B cell (primary cell): Measurements from ENCODE around the gene CAMKK2. TPM values are rescaled to one million over a fixed set of nuclear protein-coding genes. Genes with fewer than 3 reads are reported as not detected.

ENCODE experiments used
- ATAC-seq: fragments of 200-7000 bp; cut with Tn5 transposase; one replicate; pipeline ENCODE4 v1.10.0; 2021; ENCODE audit warnings: low read depth, mild to moderate bottlenecking, moderate number of reproducible peaks, moderate library complexity
- CTCF ChIA-PET: fragments of 350-600 bp; sonication (Branson Sonifier 250); formaldehyde crosslinking; loops from one replicate; lab custom pipeline; 2021; ENCODE audit warnings: antibody characterized with exemption, inconsistent platforms; lab: Charles Lee
- POLR2A ChIA-PET: fragments of 350-600 bp; sonication (Branson Sonifier 250); formaldehyde crosslinking; loops from one replicate; lab custom pipeline; 2021; ENCODE audit warnings: antibody characterized with exemption; lab: Charles Lee
- DNase-seq: peaks from one replicate; pipeline ENCODE4 v3.0.0; 2013
- H2AFZ ChIP-seq: 2 replicates; pipeline ENCODE4 v1.6.1; 2012; ENCODE audit warnings: mild to moderate bottlenecking, low read depth, low read length; ENCODE audit not compliant: insufficient read depth, poor library complexity, severe bottlenecking
- H3K27ac ChIP-seq, 2 donors: 1 replicate in 1 of 2; 2 replicates in 1 of 2; pipeline ENCODE4 v1.5.1; 2012 to 2013; ENCODE audit warnings: low read length in 2 of 2, mild to moderate bottlenecking in 2 of 2, moderate library complexity in 1 of 2
- H3K27me3 ChIP-seq, 4 experiments: fragments of 200-600 bp in 1 of 4; sonication (generic) in 1 of 4; replicated peaks in 1 of 4; 1 replicate in 2 of 4; 2 replicates in 2 of 4; pipeline versions ENCODE4 v1.6.1 to v1.7.0; 2013 to 2016; ENCODE audit warnings: low read length in 3 of 4, mild to moderate bottlenecking in 2 of 4, mixed read lengths in 1 of 4, moderate library complexity in 1 of 4; ENCODE audit not compliant: insufficient read depth in 4 of 4, control insufficient read depth in 3 of 4; ENCODE audit errors: control extremely low read depth in 1 of 4
- H3K36me3 ChIP-seq, 2 experiments: replicated peaks in 1 of 2; 1 replicate in 1 of 2; 2 replicates in 1 of 2; pipeline versions ENCODE4 v1.6.1 to v1.7.1; 2013; ENCODE audit warnings: low read length in 1 of 2; ENCODE audit not compliant: insufficient read depth in 2 of 2, control insufficient read depth in 1 of 2; ENCODE audit errors: control extremely low read depth in 1 of 2, extremely low read depth in 1 of 2
- H3K4me1 ChIP-seq, 2 donors: fragments of 200-600 bp in 1 of 2; sonication (generic) in 1 of 2; 1 replicate in 1 of 2; 2 replicates in 1 of 2; pipeline versions ENCODE4 v1.5.1 to v1.6.1; 2013 to 2017; ENCODE audit warnings: low read length in 2 of 2; ENCODE audit not compliant: control insufficient read depth in 2 of 2, insufficient read depth in 2 of 2
- H3K4me2 ChIP-seq: replicated peaks from 2 replicates; pipeline ENCODE3; 2012; ENCODE audit warnings: mild to moderate bottlenecking, low read depth, low read length; ENCODE audit not compliant: poor library complexity, severe bottlenecking
- H3K4me3 ChIP-seq, 5 experiments: fragments of 200-600 bp in 1 of 5; sonication (generic) in 1 of 5; 1 replicate in 3 of 5; 2 replicates in 2 of 5; pipeline versions ENCODE4 v1.5.1 to v1.7.0; 2011 to 2016; ENCODE audit warnings: low read length in 4 of 5, mild to moderate bottlenecking in 4 of 5, low read depth in 2 of 5, control low read depth in 1 of 5, moderate library complexity in 1 of 5; ENCODE audit not compliant: insufficient read depth in 1 of 5; ENCODE audit errors: control extremely low read depth in 1 of 5, extremely low read depth in 1 of 5
- H3K79me2 ChIP-seq: fragments of 200-600 bp; sonication (generic); one replicate; pipeline ENCODE4 v1.6.0; 2016; ENCODE audit warnings: low read length; ENCODE audit not compliant: control insufficient read depth, insufficient read depth
- H3K9ac ChIP-seq: fragments of 200-600 bp; sonication (generic); 2 replicates; pipeline ENCODE4 v1.6.1; 2017; ENCODE audit warnings: mild to moderate bottlenecking, low read length, moderate library complexity
- H3K9me3 ChIP-seq, 3 donors: one replicate each; pipeline versions ENCODE4 v1.6.1 to v1.7.1; 2013; ENCODE audit warnings: low read length in 2 of 3; ENCODE audit not compliant: control insufficient read depth in 2 of 3, insufficient read depth in 1 of 3; ENCODE audit errors: control extremely low read depth in 1 of 3
- H4K20me1 ChIP-seq: 2 replicates; pipeline ENCODE4 v1.6.0; 2012; ENCODE audit warnings: mild to moderate bottlenecking, low read length; ENCODE audit not compliant: insufficient read depth, control insufficient read depth, poor library complexity, severe bottlenecking
- H3K27ac Mint-ChIP-seq: one replicate; pipeline ENCODE4 v1.8.0; 2021; ENCODE audit warnings: mixed read lengths
- H3K27me3 Mint-ChIP-seq: one replicate; pipeline ENCODE4 v1.8.0; 2021; ENCODE audit warnings: mixed read lengths
- H3K4me1 Mint-ChIP-seq: one replicate; pipeline ENCODE4 v1.8.0; 2021; ENCODE audit warnings: mixed read lengths
- H3K4me3 Mint-ChIP-seq: one replicate; pipeline ENCODE4 v1.8.0; 2021; ENCODE audit warnings: mixed read lengths
- H3K9me3 Mint-ChIP-seq: one replicate; pipeline ENCODE4 v1.8.0; 2022; ENCODE audit warnings: mixed read lengths; ENCODE audit not compliant: insufficient read depth
- CTCF ChIP-seq: fragments of 200-600 bp; IDR thresholded peaks from one replicate; pipeline ENCODE4 v1.8.0; 2022; ENCODE audit warnings: antibody characterized with exemption, mild to moderate bottlenecking
- EZH2 ChIP-seq: IDR thresholded peaks from 2 replicates; pipeline ENCODE4 v1.6.1; 2012; ENCODE audit warnings: borderline replicate concordance, low read depth, mild to moderate bottlenecking, moderate library complexity, low read length; ENCODE audit not compliant: insufficient read depth, poor library complexity, severe bottlenecking
- WGBS: methylation state at CpG from one replicate; pipeline ENCODE4 v1.1.5; 2013; ENCODE audit warnings: missing lambda C conversion rate; ENCODE audit not compliant: insufficient coverage; 5-methylcytosine and 5-hydroxymethylcytosine counted together
- intact Hi-C: fragments of 100-400 bp; cut with micrococcal nuclease; formaldehyde crosslinking; loops from one replicate; pipeline ENCODE4 v1.10.0; 2022
- polyA plus RNA-seq: library from polyadenylated mRNA; depleted of rRNA; stranded (reverse); fragments of >200 nt; gene quantifications from 2 replicates; pipeline ENCODE4 v1.2.3, GENCODE V29; 2012
- total RNA-seq, 2 donors: library from RNA; stranded (reverse); fragments of 120-200 nt in 1 of 2; gene quantifications; 1 replicate in 1 of 2; 2 replicates in 1 of 2; pipeline versions ENCODE4 v1.2.3 to v1.2.4, GENCODE V29; 2013 to 2022

CAMKK2 gene
- total and polyA plus RNA-seq, 2 donors (not counting 1 experiment from before 2014, with no cell fraction given), result 9.7 to 17.1 TPM

DNA sequence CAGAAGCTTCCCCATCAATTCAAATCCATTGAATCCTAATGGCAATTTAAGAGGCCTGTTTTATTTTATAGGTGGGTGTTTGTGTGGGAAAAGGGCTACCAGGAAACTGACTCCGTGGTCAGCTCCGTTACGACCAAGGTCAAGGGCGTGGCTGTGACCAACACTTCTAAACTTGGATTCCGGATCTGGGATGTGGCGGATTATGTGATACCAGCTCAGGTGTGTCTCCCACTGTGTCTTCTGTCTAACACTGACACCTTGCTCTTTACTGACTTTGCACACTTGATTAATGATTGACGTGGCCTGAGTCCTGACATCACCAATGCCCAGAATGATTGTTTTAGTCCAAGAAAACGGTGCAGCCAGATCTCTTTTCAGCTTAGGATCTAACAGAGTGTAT, 79.4 kb downstream of the CAMKK2 start:
- Histone ChIP-seq H3K27ac (no peak overlapping the region), H3K79me2 (no peaks in the 10 kb centered on the region), H4K20me1 (no peaks in the 10 kb centered on the region), H3K36me3 (peaks cover 2 to 8% of the 10 kb centered on the region in 2 experiments), H3K4me1 (no peaks in the 10 kb centered on the region), H2AFZ (no peak overlapping the region), H3K9me3 (no peaks in the 10 kb centered on the region), H3K4me3 (no peak overlapping the region), H3K4me2 (no peak overlapping the region), H3K9ac (no peak overlapping the region), H3K27me3 (no peaks in the 10 kb centered on the region)
- H3K9me3 Mint-ChIP-seq, result no peaks in the 10 kb centered on the region
- ATAC-seq (no peak), DNase-seq (no peak)
- TF ChIP-seq CTCF, result no peak
- no peak for TF ChIP-seq EZH2
- H3K27me3 Mint-ChIP-seq, result no peaks in the 10 kb centered on the region
- intact Hi-C loops, result no loop called here
- H3K4me3 Mint-ChIP-seq, result no peak overlapping the region
- no peak overlapping the region for H3K27ac Mint-ChIP-seq
- H3K4me1 Mint-ChIP-seq, result peaks cover 7% of the 10 kb centered on the region
- ChIA-PET CTCF (interaction anchor here (1.6 kb wide), 1 partner anchor 14 kb away, joined by 6 read pairs; no protein-coding TSS in a partner anchor), POLR2A (interaction anchor here (0.6 to 0.7 kb wide), 3 partner anchors 491 to 1757 kb away, joined by 3 to 7 read pairs (median 6); no protein-coding TSS in a partner anchor)
- 97% methylated on average over 8 of the region's 8 CpGs for WGBS

DNA sequence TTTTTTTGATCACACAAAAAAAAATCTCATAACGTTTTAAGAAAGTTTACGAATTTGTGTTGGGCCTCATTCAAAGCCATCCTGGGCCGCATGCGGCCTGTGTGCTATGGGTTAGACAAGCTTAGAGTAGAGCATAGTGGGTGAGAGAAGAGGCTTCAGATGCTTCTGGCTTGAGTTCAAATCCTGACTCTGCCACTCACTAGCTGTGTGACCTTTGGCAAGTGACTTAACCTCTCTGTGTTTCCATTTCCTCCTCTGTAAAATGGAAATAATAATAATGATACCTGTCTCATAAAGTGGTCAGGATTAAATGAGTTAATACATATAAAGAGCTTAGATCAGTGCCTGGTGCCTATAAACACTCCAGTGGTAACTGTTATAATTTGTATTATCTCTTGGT, 80.4 kb downstream of the CAMKK2 start:
- POLR2A ChIA-PET, result interaction anchor here (0.6 kb wide), 1 partner anchor 91 kb away, joined by 3 read pairs; no protein-coding TSS in a partner anchor
- no peak overlapping the region for H3K27ac Mint-ChIP-seq
- Histone ChIP-seq H3K27ac (no peak overlapping the region), H2AFZ (no peak overlapping the region), H3K9ac (no peak overlapping the region), H3K79me2 (peaks cover 1% of the 10 kb centered on the region), H3K4me1 (peaks cover 0 to 1% of the 10 kb centered on the region in 2 donors), H3K4me3 (no peak overlapping the region), H4K20me1 (no peaks in the 10 kb centered on the region), H3K4me2 (no peak overlapping the region), H3K36me3 (peaks cover 2 to 6% of the 10 kb centered on the region in 2 experiments), H3K9me3 (no peaks in the 10 kb centered on the region), H3K27me3 (no peaks in the 10 kb centered on the region)
- CTCF ChIA-PET, result interaction anchor here (1.6 kb wide), 1 partner anchor 15 kb away, joined by 6 read pairs; no protein-coding TSS in a partner anchor
- H3K4me3 Mint-ChIP-seq, result no peak overlapping the region
- H3K9me3 Mint-ChIP-seq, result no peaks in the 10 kb centered on the region
- no peaks in the 10 kb centered on the region for H3K27me3 Mint-ChIP-seq
- peaks cover 7% of the 10 kb centered on the region for H3K4me1 Mint-ChIP-seq
- ATAC-seq (no peak), DNase-seq (no peak)
- no peak for TF ChIP-seq EZH2
- TF ChIP-seq CTCF, result no peak
- intact Hi-C loops, result no loop called here
- WGBS, result 100% methylated on average over 2 of the region's 4 CpGs
